HEK293 (cell line): ENCODE measurements around the gene RPL15.
A peak's percentile ranks its signal among the peaks of the same experiment; 100 is the strongest.

ENCODE experiments used
- ELK4 ChIP-seq: IDR thresholded peaks from 2 replicates; pipeline ENCODE4 v1.6.1; 2011; ENCODE audit warnings: mild to moderate bottlenecking, low read depth, low read length, borderline replicate concordance
- GLIS1 ChIP-seq: fragments of 450-650 bp; formaldehyde crosslinking; IDR thresholded peaks from 2 replicates; pipeline ENCODE4 v1.5.1; 2016; ENCODE audit warnings: missing biosample characterization, missing genetic modification characterization
- KLF8 ChIP-seq: fragments of 450-650 bp; formaldehyde crosslinking; IDR thresholded peaks from 2 replicates; pipeline ENCODE4 v1.5.1; 2016; ENCODE audit warnings: missing biosample characterization, missing genetic modification characterization
- OSR2 ChIP-seq: fragments of 450-650 bp; formaldehyde crosslinking; IDR thresholded peaks from 2 replicates; pipeline ENCODE4 v1.5.1; 2016; ENCODE audit warnings: missing biosample characterization, missing genetic modification characterization
- PRDM1 ChIP-seq: fragments of 450-650 bp; formaldehyde crosslinking; IDR thresholded peaks from 2 replicates; pipeline ENCODE4; 2016; ENCODE audit warnings: missing biosample characterization, missing genetic modification characterization
- SCRT2 ChIP-seq: fragments of 450-650 bp; formaldehyde crosslinking; IDR thresholded peaks from 2 replicates; pipeline ENCODE4 v1.5.1; 2016; ENCODE audit warnings: missing biosample characterization, missing genetic modification characterization
- SP7 ChIP-seq: fragments of 450-650 bp; formaldehyde crosslinking; IDR thresholded peaks from 2 replicates; pipeline ENCODE4 v1.5.1; 2016; ENCODE audit warnings: missing biosample characterization, missing genetic modification characterization
- WT1 ChIP-seq: fragments of 450-650 bp; formaldehyde crosslinking; IDR thresholded peaks from 2 replicates; pipeline ENCODE4 v1.5.1; 2016; ENCODE audit warnings: missing biosample characterization, missing genetic modification characterization
- ZFP3 ChIP-seq: fragments of 450-650 bp; formaldehyde crosslinking; IDR thresholded peaks from 2 replicates; pipeline ENCODE4 v1.5.1; 2016; ENCODE audit warnings: low read depth, missing biosample characterization, missing genetic modification characterization
- ZNF175 ChIP-seq: fragments of 450-650 bp; formaldehyde crosslinking; IDR thresholded peaks from 2 replicates; pipeline ENCODE4 v1.5.1; 2016; ENCODE audit warnings: missing biosample characterization, missing genetic modification characterization
- ZNF274 ChIP-seq, 2 experiments: fragments of 200-500 bp in 1 of 2; fragments of 450-650 bp in 1 of 2; sonication (Bioruptor generic) in 1 of 2; formaldehyde crosslinking in 1 of 2; IDR thresholded peaks; 2 replicates each; pipeline versions ENCODE4 v1.5.1 to v1.6.1; 2014 to 2016; ENCODE audit warnings: borderline replicate concordance in 1 of 2, inconsistent platforms in 1 of 2, low read length in 1 of 2, missing biosample characterization in 1 of 2, missing genetic modification characterization in 1 of 2
- ZNF350 ChIP-seq: fragments of 450-650 bp; formaldehyde crosslinking; IDR thresholded peaks from 2 replicates; pipeline ENCODE4 v1.5.0; 2017; ENCODE audit warnings: missing biosample characterization, mild to moderate bottlenecking, missing genetic modification characterization
- ZNF37A ChIP-seq: fragments of 450-650 bp; IDR thresholded peaks from 2 replicates; pipeline ENCODE4 v1.5.1; 2018; ENCODE audit warnings: missing biosample characterization, missing genetic modification characterization
- ZNF548 ChIP-seq: fragments of 450-650 bp; formaldehyde crosslinking; IDR thresholded peaks from 2 replicates; pipeline ENCODE4 v1.5.1; 2016; ENCODE audit warnings: missing biosample characterization, missing genetic modification characterization
- ZNF610 ChIP-seq: fragments of 450-650 bp; formaldehyde crosslinking; IDR thresholded peaks from 2 replicates; pipeline ENCODE4 v1.5.1; 2016; ENCODE audit warnings: missing biosample characterization, missing genetic modification characterization, borderline replicate concordance
- ZNF629 ChIP-seq: fragments of 450-650 bp; formaldehyde crosslinking; IDR thresholded peaks from 2 replicates; pipeline ENCODE4 v1.5.1; 2017; ENCODE audit warnings: missing biosample characterization, missing genetic modification characterization
- ZNF664 ChIP-seq: fragments of 450-650 bp; formaldehyde crosslinking; IDR thresholded peaks from 2 replicates; pipeline ENCODE4 v1.5.1; 2016; ENCODE audit warnings: missing biosample characterization, missing genetic modification characterization
- ZNF670 ChIP-seq: fragments of 450-650 bp; formaldehyde crosslinking; IDR thresholded peaks from 2 replicates; pipeline ENCODE4 v1.5.1; 2016; ENCODE audit warnings: missing biosample characterization, missing genetic modification characterization, low read depth
- ZNF704 ChIP-seq: fragments of 450-650 bp; formaldehyde crosslinking; IDR thresholded peaks from 2 replicates; pipeline ENCODE4 v1.5.1; 2016; ENCODE audit warnings: missing biosample characterization, missing genetic modification characterization
- ZSCAN23 ChIP-seq: fragments of 450-650 bp; formaldehyde crosslinking; IDR thresholded peaks from 2 replicates; pipeline ENCODE4 v1.5.1; 2016; ENCODE audit warnings: missing biosample characterization, missing genetic modification characterization
- TF ChIP-seq, protein P1 (sequence below): fragments of 450-650 bp; formaldehyde crosslinking; IDR thresholded peaks from 2 replicates; pipeline ENCODE4 v1.5.1; 2017; ENCODE audit warnings: missing biosample characterization, missing genetic modification characterization
- TF ChIP-seq, protein P2 (sequence below): fragments of 450-650 bp; formaldehyde crosslinking; IDR thresholded peaks from 2 replicates; pipeline ENCODE4 v1.5.1; 2017; ENCODE audit warnings: missing biosample characterization, missing genetic modification characterization
- TF ChIP-seq, protein P3 (sequence below): fragments of 450-650 bp; IDR thresholded peaks from 2 replicates; pipeline ENCODE4 v1.5.1; 2018; ENCODE audit warnings: missing biosample characterization, mild to moderate bottlenecking, missing genetic modification characterization
- TF ChIP-seq, protein P4 (sequence below): fragments of 450-650 bp; formaldehyde crosslinking; IDR thresholded peaks from 2 replicates; pipeline ENCODE4 v1.5.1; 2016; ENCODE audit warnings: missing biosample characterization, missing genetic modification characterization
- TF ChIP-seq, protein P5 (sequence below): fragments of 450-650 bp; formaldehyde crosslinking; IDR thresholded peaks from 2 replicates; pipeline ENCODE4 v1.5.1; 2016; ENCODE audit warnings: missing biosample characterization, missing genetic modification characterization
- TF ChIP-seq, protein P6 (sequence below): fragments of 450-650 bp; formaldehyde crosslinking; IDR thresholded peaks from 2 replicates; pipeline ENCODE4 v1.5.1; 2016; ENCODE audit warnings: missing biosample characterization, missing genetic modification characterization

RPL15 gene

GRCh38 chr3:23944861-23945662 lies 28.1 kb downstream of the RPL15 start, which contains the start of gene NR1D2 (continued):
- TF ChIP-seq ZNF610 (tag by site-specific recombination) = 0 out of 2 replicates have a peak, but pooled peaks have one; percentile 49
- peak; percentile 71 for TF ChIP-seq ZNF629 (tag by site-specific recombination)
- peak; percentile 76 for TF ChIP-seq SP7 (tag by site-specific recombination)
- TF ChIP-seq ZNF37A (tag by site-specific recombination) = no peak
- TF ChIP-seq, protein P1, sequence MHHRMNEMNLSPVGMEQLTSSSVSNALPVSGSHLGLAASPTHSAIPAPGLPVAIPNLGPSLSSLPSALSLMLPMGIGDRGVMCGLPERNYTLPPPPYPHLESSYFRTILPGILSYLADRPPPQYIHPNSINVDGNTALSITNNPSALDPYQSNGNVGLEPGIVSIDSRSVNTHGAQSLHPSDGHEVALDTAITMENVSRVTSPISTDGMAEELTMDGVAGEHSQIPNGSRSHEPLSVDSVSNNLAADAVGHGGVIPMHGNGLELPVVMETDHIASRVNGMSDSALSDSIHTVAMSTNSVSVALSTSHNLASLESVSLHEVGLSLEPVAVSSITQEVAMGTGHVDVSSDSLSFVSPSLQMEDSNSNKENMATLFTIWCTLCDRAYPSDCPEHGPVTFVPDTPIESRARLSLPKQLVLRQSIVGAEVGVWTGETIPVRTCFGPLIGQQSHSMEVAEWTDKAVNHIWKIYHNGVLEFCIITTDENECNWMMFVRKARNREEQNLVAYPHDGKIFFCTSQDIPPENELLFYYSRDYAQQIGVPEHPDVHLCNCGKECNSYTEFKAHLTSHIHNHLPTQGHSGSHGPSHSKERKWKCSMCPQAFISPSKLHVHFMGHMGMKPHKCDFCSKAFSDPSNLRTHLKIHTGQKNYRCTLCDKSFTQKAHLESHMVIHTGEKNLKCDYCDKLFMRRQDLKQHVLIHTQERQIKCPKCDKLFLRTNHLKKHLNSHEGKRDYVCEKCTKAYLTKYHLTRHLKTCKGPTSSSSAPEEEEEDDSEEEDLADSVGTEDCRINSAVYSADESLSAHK (tag by site-specific recombination) = peak; percentile 54; the same call in 1 of the 2 replicates
- TF ChIP-seq, protein P2, sequence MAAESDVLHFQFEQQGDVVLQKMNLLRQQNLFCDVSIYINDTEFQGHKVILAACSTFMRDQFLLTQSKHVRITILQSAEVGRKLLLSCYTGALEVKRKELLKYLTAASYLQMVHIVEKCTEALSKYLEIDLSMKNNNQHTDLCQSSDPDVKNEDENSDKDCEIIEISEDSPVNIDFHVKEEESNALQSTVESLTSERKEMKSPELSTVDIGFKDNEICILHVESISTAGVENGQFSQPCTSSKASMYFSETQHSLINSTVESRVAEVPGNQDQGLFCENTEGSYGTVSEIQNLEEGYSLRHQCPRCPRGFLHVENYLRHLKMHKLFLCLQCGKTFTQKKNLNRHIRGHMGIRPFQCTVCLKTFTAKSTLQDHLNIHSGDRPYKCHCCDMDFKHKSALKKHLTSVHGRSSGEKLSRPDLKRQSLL (tag by site-specific recombination) = no peak
- TF ChIP-seq ZNF670 = no peak
- TF ChIP-seq SCRT2 (tag by site-specific recombination) = no peak
- no peak for TF ChIP-seq ELK4
- no peak for TF ChIP-seq ZNF274 (IDR thresholded peaks at IDR 0.05; ENCODE audit: low read length)
- no peak for TF ChIP-seq ZNF274 (tag by site-specific recombination; IDR thresholded peaks at IDR 0.05; ENCODE audit: borderline replicate concordance)
- peak; percentile 86 for TF ChIP-seq GLIS1 (tag by site-specific recombination)
- no peak for TF ChIP-seq ZSCAN23
- TF ChIP-seq, protein P3, sequence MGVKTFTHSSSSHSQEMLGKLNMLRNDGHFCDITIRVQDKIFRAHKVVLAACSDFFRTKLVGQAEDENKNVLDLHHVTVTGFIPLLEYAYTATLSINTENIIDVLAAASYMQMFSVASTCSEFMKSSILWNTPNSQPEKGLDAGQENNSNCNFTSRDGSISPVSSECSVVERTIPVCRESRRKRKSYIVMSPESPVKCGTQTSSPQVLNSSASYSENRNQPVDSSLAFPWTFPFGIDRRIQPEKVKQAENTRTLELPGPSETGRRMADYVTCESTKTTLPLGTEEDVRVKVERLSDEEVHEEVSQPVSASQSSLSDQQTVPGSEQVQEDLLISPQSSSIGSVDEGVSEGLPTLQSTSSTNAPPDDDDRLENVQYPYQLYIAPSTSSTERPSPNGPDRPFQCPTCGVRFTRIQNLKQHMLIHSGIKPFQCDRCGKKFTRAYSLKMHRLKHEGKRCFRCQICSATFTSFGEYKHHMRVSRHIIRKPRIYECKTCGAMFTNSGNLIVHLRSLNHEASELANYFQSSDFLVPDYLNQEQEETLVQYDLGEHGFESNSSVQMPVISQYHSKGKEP (tag by site-specific recombination) = peak; percentile 68
- no peak for TF ChIP-seq ZNF175
- TF ChIP-seq, protein P4, sequence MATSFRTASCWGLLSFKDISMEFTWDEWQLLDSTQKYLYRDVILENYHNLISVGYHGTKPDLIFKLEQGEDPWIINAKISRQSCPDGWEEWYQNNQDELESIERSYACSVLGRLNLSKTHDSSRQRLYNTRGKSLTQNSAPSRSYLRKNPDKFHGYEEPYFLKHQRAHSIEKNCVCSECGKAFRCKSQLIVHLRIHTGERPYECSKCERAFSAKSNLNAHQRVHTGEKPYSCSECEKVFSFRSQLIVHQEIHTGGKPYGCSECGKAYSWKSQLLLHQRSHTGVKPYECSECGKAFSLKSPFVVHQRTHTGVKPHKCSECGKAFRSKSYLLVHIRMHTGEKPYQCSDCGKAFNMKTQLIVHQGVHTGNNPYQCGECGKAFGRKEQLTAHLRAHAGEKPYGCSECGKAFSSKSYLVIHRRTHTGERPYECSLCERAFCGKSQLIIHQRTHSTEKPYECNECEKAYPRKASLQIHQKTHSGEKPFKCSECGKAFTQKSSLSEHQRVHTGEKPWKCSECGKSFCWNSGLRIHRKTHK (tag by site-specific recombination) = no peak
- TF ChIP-seq OSR2 (tag by site-specific recombination) = 0 out of 2 replicates have a peak, but pooled peaks have one; percentile 37
- TF ChIP-seq ZNF548 (tag by site-specific recombination) = no peak
- TF ChIP-seq WT1 (tag by site-specific recombination) = 0 out of 2 replicates have a peak, but pooled peaks have one; percentile 28
- no peak for TF ChIP-seq ZNF350 (tag by site-specific recombination)
- TF ChIP-seq ZNF704 = no peak
- TF ChIP-seq KLF8 (tag by site-specific recombination) = peak; percentile 92
- no peak for TF ChIP-seq ZFP3 (tag by site-specific recombination)
- no peak for TF ChIP-seq ZNF664 (tag by site-specific recombination)
- TF ChIP-seq PRDM1 = peak; percentile 83
- TF ChIP-seq, protein P5, sequence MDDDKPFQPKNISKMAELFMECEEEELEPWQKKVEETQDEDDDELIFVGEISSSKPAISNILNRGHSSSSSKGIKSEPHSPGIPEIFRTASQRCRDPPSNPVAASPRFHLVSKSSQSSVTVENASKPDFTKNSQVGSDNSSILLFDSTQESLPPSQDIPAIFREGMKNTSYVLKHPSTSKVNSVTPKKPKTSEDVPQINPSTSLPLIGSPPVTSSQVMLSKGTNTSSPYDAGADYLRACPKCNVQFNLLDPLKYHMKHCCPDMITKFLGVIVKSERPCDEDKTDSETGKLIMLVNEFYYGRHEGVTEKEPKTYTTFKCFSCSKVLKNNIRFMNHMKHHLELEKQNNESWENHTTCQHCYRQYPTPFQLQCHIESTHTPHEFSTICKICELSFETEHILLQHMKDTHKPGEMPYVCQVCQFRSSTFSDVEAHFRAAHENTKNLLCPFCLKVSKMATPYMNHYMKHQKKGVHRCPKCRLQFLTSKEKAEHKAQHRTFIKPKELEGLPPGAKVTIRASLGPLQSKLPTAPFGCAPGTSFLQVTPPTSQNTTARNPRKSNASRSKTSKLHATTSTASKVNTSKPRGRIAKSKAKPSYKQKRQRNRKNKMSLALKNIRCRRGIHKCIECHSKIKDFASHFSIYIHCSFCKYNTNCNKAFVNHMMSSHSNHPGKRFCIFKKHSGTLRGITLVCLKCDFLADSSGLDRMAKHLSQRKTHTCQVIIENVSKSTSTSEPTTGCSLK (tag by site-specific recombination) = no peak
- TF ChIP-seq, protein P6, sequence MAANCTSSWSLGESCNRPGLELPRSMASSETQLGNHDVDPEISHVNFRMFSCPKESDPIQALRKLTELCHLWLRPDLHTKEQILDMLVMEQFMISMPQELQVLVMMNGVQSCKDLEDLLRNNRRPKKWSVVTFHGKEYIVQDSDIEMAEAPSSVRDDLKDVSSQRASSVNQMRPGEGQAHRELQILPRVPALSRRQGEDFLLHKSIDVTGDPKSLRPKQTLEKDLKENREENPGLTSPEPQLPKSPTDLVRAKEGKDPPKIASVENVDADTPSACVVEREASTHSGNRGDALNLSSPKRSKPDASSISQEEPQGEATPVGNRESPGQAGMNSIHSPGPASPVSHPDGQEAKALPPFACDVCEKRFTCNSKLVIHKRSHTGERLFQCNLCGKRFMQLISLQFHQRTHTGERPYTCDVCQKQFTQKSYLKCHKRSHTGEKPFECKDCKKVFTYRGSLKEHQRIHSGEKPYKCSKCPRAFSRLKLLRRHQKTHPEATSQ (tag by site-specific recombination) = no peak
